ENCODE results near the gene PPP2R2C. TPM values are rescaled to one million over a fixed set of nuclear protein-coding genes. Genes with fewer than 3 reads are reported as not detected.

The PPP2R2C gene
- total and polyA plus RNA-seq, 3 experiments from 2014 or later: not detected

- Histone ChIP-seq H3K4me1 (ENCODE audit: insufficient read depth, low read length) (no peaks in the 10 kb centered on the region), H3K4me3 (ENCODE audit: low read length) (no peak overlapping the region), H3K36me3 (ENCODE audit: insufficient read depth, low read length) (no peaks in the 10 kb centered on the region), H3K9me3 (ENCODE audit: low read length) (no peaks in the 10 kb centered on the region), H3K27me3 (ENCODE audit: insufficient read depth, low read length, poor library complexity, severe bottlenecking) (no peaks in the 10 kb centered on the region), H3K27ac (ENCODE audit: low read depth, low read length) (no peak overlapping the region)
- no peak for DNase-seq
- ChIA-PET CTCF (interaction anchor here (0.6 kb wide), 1 partner anchor 95 kb away, joined by 3 read pairs; no protein-coding TSS in a partner anchor), POLR2A (no interaction called here)
- Mint-ChIP-seq H3K27ac (peak overlapping the region in 1 of 8 donors; percentile 26), H3K4me3 (no peak overlapping the region), H3K27me3 (peaks cover 3 to 34% of the 10 kb centered on the region in 2 donors), H3K36me3 (no peaks in the 10 kb centered on the region), H3K9me3 (peaks cover 0 to 1% (median 0%) of the 10 kb centered on the region in 5 donors), H3K4me1 (peaks cover 0 to 2% (median 0%) of the 10 kb centered on the region in 3 donors)
These were observed 117.4 kb downstream of the PPP2R2C start for GRCh38 chr4:6355052-6355451.

GRCh38 chr4:6354626-6355025, 117.8 kb downstream of the PPP2R2C start:
- Mint-ChIP-seq H3K27me3 (peaks cover 3 to 39% of the 10 kb centered on the region in 2 donors), H3K4me3 (no peak overlapping the region), H3K36me3 (no peaks in the 10 kb centered on the region), H3K27ac (no peak overlapping the region), H3K9me3 (peaks cover 0 to 1% (median 0%) of the 10 kb centered on the region in 5 donors), H3K4me1 (peaks cover 0 to 2% (median 0%) of the 10 kb centered on the region in 3 donors)
- no peaks in the 10 kb centered on the region for H3K36me3 ChIP-seq (ENCODE audit: insufficient read depth, low read length)
- CTCF ChIA-PET: interaction anchor here (0.6 kb wide), 1 partner anchor 95 kb away, joined by 3 read pairs; no protein-coding TSS in a partner anchor
- H3K27me3 ChIP-seq (ENCODE audit: insufficient read depth, low read length, poor library complexity, severe bottlenecking): no peaks in the 10 kb centered on the region
- H3K4me3 ChIP-seq (ENCODE audit: low read length): no peak overlapping the region
- DNase-seq: no peak
- H3K9me3 ChIP-seq (ENCODE audit: low read length): no peaks in the 10 kb centered on the region
- POLR2A ChIA-PET: no interaction called here
- no peaks in the 10 kb centered on the region for H3K4me1 ChIP-seq (ENCODE audit: insufficient read depth, low read length)
- no peak overlapping the region for H3K27ac ChIP-seq (ENCODE audit: low read depth, low read length)

GRCh38 chr4:6354119-6354518, 118.3 kb downstream of the PPP2R2C start:
- Histone ChIP-seq H3K4me1 (ENCODE audit: insufficient read depth, low read length) (no peaks in the 10 kb centered on the region), H3K4me3 (ENCODE audit: low read length) (no peak overlapping the region), H3K36me3 (ENCODE audit: insufficient read depth, low read length) (no peaks in the 10 kb centered on the region), H3K27me3 (ENCODE audit: insufficient read depth, low read length, poor library complexity, severe bottlenecking) (no peaks in the 10 kb centered on the region), H3K9me3 (ENCODE audit: low read length) (no peaks in the 10 kb centered on the region), H3K27ac (ENCODE audit: low read depth, low read length) (no peak overlapping the region)
- POLR2A ChIA-PET: no interaction called here
- CTCF ChIA-PET: no interaction called here
- Mint-ChIP-seq H3K9me3 (peaks cover 0 to 1% (median 0%) of the 10 kb centered on the region in 5 donors), H3K36me3 (no peaks in the 10 kb centered on the region), H3K4me1 (peaks cover 0 to 2% (median 0%) of the 10 kb centered on the region in 3 donors), H3K27me3 (peaks cover 4 to 39% of the 10 kb centered on the region in 2 donors), H3K4me3 (no peak overlapping the region), H3K27ac (no peak overlapping the region)
- DNase-seq: no peak

- no peaks in the 10 kb centered on the region for H3K36me3 ChIP-seq (ENCODE audit: insufficient read depth, low read length)
- no peaks in the 10 kb centered on the region for H3K9me3 ChIP-seq (ENCODE audit: low read length)
- Mint-ChIP-seq H3K27ac (no peak overlapping the region), H3K9me3 (no peaks in the 10 kb centered on the region), H3K4me3 (no peak overlapping the region), H3K4me1 (peaks cover 0 to 2% (median 0%) of the 10 kb centered on the region in 3 donors), H3K36me3 (no peaks in the 10 kb centered on the region), H3K27me3 (peaks cover 8 to 40% of the 10 kb centered on the region in 2 donors)
- DNase-seq: no peak
- H3K4me3 ChIP-seq (ENCODE audit: low read length): no peak overlapping the region
- no peaks in the 10 kb centered on the region for H3K27me3 ChIP-seq (ENCODE audit: insufficient read depth, low read length, poor library complexity, severe bottlenecking)
- ChIA-PET CTCF (no interaction called here), POLR2A (no interaction called here)
- H3K4me1 ChIP-seq (ENCODE audit: insufficient read depth, low read length): no peaks in the 10 kb centered on the region
- H3K27ac ChIP-seq (ENCODE audit: low read depth, low read length): no peak overlapping the region
These were observed 120.3 kb downstream of the PPP2R2C start for GRCh38 chr4:6352031-6352692.

- H3K9me3 ChIP-seq (ENCODE audit: low read length): no peaks in the 10 kb centered on the region
- no peaks in the 10 kb centered on the region for H3K4me1 ChIP-seq (ENCODE audit: insufficient read depth, low read length)
- no peak overlapping the region for H3K4me3 ChIP-seq (ENCODE audit: low read length)
- H3K9me3 Mint-ChIP-seq: no peaks in the 10 kb centered on the region
- H3K36me3 Mint-ChIP-seq: no peaks in the 10 kb centered on the region
- ChIA-PET CTCF (no interaction called here), POLR2A (no interaction called here)
- H3K27ac ChIP-seq (ENCODE audit: low read depth, low read length): no peak overlapping the region
- H3K27me3 ChIP-seq (ENCODE audit: insufficient read depth, low read length, poor library complexity, severe bottlenecking): no peaks in the 10 kb centered on the region
- no peaks in the 10 kb centered on the region for H3K36me3 ChIP-seq (ENCODE audit: insufficient read depth, low read length)
- peaks cover 8 to 40% of the 10 kb centered on the region in 2 donors for H3K27me3 Mint-ChIP-seq
- no peak overlapping the region for H3K27ac Mint-ChIP-seq
- no peak overlapping the region for H3K4me3 Mint-ChIP-seq
- DNase-seq: no peak
- peaks cover 0 to 2% (median 0%) of the 10 kb centered on the region in 3 donors for H3K4me1 Mint-ChIP-seq
These were observed 121.0 kb downstream of the PPP2R2C start for GRCh38 chr4:6351246-6352000.

GRCh38 chr4:6350646-6351045, 121.8 kb downstream of the PPP2R2C start:
- ChIA-PET POLR2A (no interaction called here), CTCF (no interaction called here)
- H3K4me1 Mint-ChIP-seq: peaks cover 0 to 2% (median 0%) of the 10 kb centered on the region in 3 donors

GRCh38 chr4:6349896-6350603, 122.4 kb downstream of the PPP2R2C start:
- ChIA-PET CTCF (no interaction called here), POLR2A (no interaction called here)
- Mint-ChIP-seq H3K27me3 (peaks cover 9 to 41% of the 10 kb centered on the region in 2 donors), H3K9me3 (no peaks in the 10 kb centered on the region), H3K4me1 (peaks cover 0 to 2% (median 0%) of the 10 kb centered on the region in 3 donors), H3K36me3 (no peaks in the 10 kb centered on the region), H3K4me3 (no peak overlapping the region), H3K27ac (no peak overlapping the region)
- H3K4me1 ChIP-seq (ENCODE audit: insufficient read depth, low read length): no peaks in the 10 kb centered on the region
- H3K27me3 ChIP-seq (ENCODE audit: insufficient read depth, low read length, poor library complexity, severe bottlenecking): no peaks in the 10 kb centered on the region
- H3K36me3 ChIP-seq (ENCODE audit: insufficient read depth, low read length): no peaks in the 10 kb centered on the region
- H3K9me3 ChIP-seq (ENCODE audit: low read length): no peaks in the 10 kb centered on the region
- no peak overlapping the region for H3K4me3 ChIP-seq (ENCODE audit: low read length)
- no peak overlapping the region for H3K27ac ChIP-seq (ENCODE audit: low read depth, low read length)
- DNase-seq: no peak

More at GRCh38 chr4:6350646-6351045, 121.8 kb downstream of the PPP2R2C start:
- Mint-ChIP-seq H3K27ac (no peak overlapping the region), H3K4me3 (no peak overlapping the region), H3K36me3 (no peaks in the 10 kb centered on the region), H3K27me3 (peaks cover 8 to 43% of the 10 kb centered on the region in 2 donors), H3K9me3 (no peaks in the 10 kb centered on the region)
- Histone ChIP-seq H3K27me3 (ENCODE audit: insufficient read depth, low read length, poor library complexity, severe bottlenecking) (no peaks in the 10 kb centered on the region), H3K4me3 (ENCODE audit: low read length) (no peak overlapping the region), H3K9me3 (ENCODE audit: low read length) (no peaks in the 10 kb centered on the region), H3K27ac (ENCODE audit: low read depth, low read length) (no peak overlapping the region), H3K4me1 (ENCODE audit: insufficient read depth, low read length) (no peaks in the 10 kb centered on the region), H3K36me3 (ENCODE audit: insufficient read depth, low read length) (no peaks in the 10 kb centered on the region)
- no peak for DNase-seq

GRCh38 chr4:6348408-6348807, 124.0 kb downstream of the PPP2R2C start:
- no peaks in the 10 kb centered on the region for H3K4me1 Mint-ChIP-seq
- H3K9me3 ChIP-seq (ENCODE audit: low read length): no peaks in the 10 kb centered on the region
- no peak overlapping the region for H3K4me3 ChIP-seq (ENCODE audit: low read length)
- DNase-seq: no peak
- H3K4me1 ChIP-seq (ENCODE audit: insufficient read depth, low read length): no peaks in the 10 kb centered on the region
- no peaks in the 10 kb centered on the region for H3K9me3 Mint-ChIP-seq
- POLR2A ChIA-PET: no interaction called here
- no peaks in the 10 kb centered on the region for H3K36me3 Mint-ChIP-seq
- H3K27me3 Mint-ChIP-seq: peaks cover 9 to 32% of the 10 kb centered on the region in 2 donors
- H3K4me3 Mint-ChIP-seq: no peak overlapping the region
- H3K27ac Mint-ChIP-seq: no peak overlapping the region
- no peak overlapping the region for H3K27ac ChIP-seq (ENCODE audit: low read depth, low read length)
- H3K27me3 ChIP-seq (ENCODE audit: insufficient read depth, low read length, poor library complexity, severe bottlenecking): no peaks in the 10 kb centered on the region
- CTCF ChIA-PET: interaction anchor here (1.7 kb wide), 1 partner anchor 21 kb away, joined by 3 read pairs; no protein-coding TSS in a partner anchor
- no peaks in the 10 kb centered on the region for H3K36me3 ChIP-seq (ENCODE audit: insufficient read depth, low read length)
